Raji (cell line): ENCODE results near the gene ZMYM4.

Experiments used
- POLR2A ChIP-seq: IDR thresholded peaks from 2 replicates; pipeline ENCODE4 v1.6.1; 2011; ENCODE audit warnings: low read depth, low read length, control low read depth; ENCODE audit not compliant: insufficient read depth

The ZMYM4 gene

GRCh38 chr1:35407743-35408142, 139.2 kb downstream of the ZMYM4 start:
- no peak for TF ChIP-seq POLR2A

DNA sequence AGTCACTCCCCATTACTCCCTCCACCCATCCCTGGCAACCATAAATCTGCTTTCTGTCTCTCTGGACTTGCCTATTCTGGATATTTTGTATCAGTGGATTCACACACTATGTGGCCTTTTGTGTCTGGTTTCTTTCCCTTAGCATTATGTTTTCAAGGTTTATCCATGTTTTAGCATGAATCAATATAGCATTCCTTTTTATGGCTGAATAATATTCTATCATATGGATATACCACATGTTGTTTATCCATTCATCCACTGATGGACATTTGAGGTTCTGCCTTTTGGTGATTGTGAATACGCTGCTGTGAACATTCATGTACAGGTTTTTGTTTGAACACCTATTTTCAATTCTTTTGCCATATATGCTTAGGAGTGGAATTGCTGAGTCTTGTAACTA, 140.4 kb downstream of the ZMYM4 start:
- no peak for TF ChIP-seq POLR2A

DNA sequence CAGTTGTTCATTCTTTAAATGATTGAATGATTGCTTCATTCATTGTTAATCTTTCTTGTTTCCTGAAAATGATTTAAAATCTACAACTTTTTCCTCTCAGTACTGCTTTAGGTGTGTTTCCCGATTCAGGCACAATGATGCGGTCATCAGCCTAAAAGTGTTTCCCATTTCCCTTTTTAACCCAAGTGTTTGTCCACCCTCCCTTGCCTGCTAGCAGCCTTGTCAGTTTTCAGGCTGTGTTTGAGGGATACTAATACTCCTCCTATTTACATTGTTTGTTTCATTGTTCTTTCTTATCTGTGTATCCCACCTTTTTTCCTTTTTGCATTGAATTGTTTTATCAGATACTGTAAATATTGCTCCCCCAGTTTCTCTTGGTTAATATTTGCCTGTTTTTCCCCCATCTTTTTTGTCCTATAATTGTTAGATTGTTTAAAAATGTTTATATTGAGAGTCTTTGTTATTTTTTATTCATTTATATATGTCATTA, 157.6 kb downstream of the ZMYM4 start:
- no peak for TF ChIP-seq POLR2A

- no peak for TF ChIP-seq POLR2A
These were observed 159.9 kb downstream of the ZMYM4 start for GRCh38 chr1:35428360-35428759.

GRCh38 chr1:35430762-35431161, 162.3 kb downstream of the ZMYM4 start:
- no peak for TF ChIP-seq POLR2A

DNA sequence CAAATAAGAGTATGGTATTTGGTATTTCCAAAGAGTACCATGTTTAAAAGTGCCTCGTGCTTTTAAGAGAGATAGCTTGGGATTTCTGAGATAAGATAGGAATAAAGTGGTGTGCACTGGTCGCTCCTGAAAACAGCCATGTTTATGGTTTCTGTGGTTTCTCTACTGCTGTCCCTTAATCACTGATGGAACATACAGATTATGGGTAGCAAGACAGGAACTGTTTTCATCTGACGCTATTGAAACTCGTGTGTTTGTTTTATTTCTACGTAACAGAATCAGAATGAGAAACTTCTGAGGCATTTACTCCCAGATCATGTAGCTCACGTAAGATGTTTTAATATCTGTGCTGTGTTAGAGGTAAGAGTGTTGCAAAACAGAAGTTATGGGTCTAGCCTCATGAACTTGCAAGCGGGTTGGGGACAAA, 162.7 kb downstream of the ZMYM4 start:
- no peak for TF ChIP-seq POLR2A

DNA sequence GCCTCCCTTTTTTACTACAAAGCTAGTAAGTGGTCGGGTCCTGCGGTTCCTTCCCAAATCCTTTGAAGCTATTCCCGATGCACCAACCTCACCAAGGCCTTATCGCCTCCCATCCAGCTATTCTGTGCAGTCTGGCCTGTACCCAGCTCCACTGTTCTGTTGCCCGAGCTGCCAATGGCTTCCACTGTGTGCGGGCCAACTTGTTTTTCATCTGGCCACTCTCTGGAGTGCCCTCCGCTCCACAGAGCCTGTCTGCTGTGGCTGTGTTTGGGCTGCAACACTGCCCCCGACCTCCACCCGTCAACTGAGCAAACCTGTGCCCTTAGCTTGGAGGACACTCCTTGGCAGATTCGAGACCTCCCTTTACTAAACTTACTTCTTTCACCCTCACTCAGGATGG, 163.7 kb downstream of the ZMYM4 start:
- TF ChIP-seq POLR2A, result no peak

- no peak for TF ChIP-seq POLR2A
These were observed 165.2 kb downstream of the ZMYM4 start for GRCh38 chr1:35433714-35434113.

DNA sequence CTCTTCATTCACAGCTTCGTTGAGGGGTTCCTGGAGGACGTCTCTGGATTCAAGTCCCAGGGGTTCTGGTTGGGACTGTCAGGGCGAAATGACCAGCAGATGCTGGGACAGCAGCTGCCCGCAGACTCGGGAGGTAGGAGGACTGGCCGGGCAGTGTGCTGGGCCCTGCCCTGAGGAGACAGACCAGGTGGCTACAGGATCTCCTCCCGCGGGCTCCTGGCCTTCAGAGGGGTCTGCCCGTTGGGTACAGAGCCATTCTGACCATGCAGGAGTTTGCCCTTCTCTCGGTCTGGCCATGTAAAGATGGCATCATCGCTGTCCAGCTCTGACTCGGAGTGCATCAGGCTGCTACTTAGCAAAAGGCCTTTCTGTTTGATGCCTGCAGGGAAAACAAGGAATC, 166.2 kb downstream of the ZMYM4 start:
- TF ChIP-seq POLR2A, result no peak

GRCh38 chr1:35436078-35436477, 167.6 kb downstream of the ZMYM4 start:
- TF ChIP-seq POLR2A, result no peak

DNA sequence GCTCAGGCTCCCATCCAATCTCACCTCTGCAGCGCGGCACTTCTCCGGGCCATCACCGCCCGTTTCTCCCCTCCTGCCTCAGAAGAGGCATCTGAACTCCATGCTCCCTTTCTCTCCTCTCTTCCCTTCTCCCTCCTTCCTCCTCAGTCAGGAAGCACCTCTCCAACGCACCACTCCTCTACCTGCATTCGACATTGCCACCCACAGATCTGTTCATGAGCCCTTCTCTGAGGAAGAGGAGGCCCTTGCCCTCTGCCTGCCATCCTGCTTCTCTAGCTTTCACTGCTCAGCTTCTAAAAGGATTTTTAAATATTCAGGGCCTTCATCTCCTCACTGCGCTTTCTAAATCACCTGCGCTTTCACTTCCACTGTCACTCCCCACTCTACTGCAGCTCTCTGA, 168.7 kb downstream of the ZMYM4 start:
- no peak for TF ChIP-seq POLR2A

DNA sequence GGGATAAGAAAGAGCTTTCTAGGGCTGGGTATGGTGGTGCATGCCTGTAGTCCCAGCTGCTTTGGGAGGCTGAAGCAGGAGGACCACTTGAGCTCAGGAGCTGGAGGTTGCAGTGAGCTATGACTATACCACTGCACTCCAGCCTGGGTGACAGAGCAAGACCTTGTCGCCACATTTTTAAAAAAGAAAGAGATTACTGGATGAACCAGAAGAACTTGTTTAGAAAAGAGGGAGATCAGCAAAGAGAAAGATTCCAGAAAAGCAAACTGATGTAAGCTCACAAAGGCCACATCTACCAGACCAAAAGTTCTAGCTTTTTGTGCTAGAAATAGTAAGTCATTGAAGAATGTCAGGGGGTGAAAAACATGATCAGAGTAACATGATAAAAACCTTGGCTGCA, 171.1 kb downstream of the ZMYM4 start:
- TF ChIP-seq POLR2A, result no peak

GRCh38 chr1:35441926-35442579, 173.5 kb downstream of the ZMYM4 start:
- no peak for TF ChIP-seq POLR2A

DNA sequence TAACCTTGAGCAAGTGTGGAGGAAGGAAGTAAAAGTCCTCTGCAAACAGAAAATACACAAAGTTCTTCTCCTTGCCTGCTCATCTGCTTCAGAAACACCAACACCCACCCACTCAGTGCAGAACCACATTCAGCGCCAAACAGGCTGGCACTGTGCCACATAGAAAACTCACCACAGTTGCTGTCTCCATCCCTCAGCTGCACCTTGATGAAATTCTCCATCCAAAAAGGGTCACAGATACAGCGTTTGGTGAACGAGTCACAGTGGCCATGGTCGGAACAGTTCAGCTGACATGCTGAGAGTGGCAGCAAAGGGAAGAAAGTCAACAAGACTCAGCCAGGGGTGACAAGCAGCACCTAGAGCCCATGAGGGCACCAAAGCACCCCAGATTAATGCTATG, 174.2 kb downstream of the ZMYM4 start:
- no peak for TF ChIP-seq POLR2A

GRCh38 chr1:35443768-35444518, 175.4 kb downstream of the ZMYM4 start:
- TF ChIP-seq POLR2A, result no peak

DNA sequence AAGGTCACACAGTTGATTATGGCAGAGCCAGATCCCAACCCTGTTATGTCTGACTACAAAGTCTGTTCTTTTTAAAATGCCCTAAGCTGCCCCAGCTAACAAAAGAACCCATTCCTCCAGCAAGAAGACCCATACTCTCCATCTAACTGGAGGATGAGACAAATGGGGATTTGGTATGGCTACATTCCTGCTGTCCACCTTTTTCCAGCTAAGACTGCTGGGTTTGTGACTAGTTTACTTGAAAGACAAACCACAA, 175.9 kb downstream of the ZMYM4 start:
- no peak for TF ChIP-seq POLR2A

DNA sequence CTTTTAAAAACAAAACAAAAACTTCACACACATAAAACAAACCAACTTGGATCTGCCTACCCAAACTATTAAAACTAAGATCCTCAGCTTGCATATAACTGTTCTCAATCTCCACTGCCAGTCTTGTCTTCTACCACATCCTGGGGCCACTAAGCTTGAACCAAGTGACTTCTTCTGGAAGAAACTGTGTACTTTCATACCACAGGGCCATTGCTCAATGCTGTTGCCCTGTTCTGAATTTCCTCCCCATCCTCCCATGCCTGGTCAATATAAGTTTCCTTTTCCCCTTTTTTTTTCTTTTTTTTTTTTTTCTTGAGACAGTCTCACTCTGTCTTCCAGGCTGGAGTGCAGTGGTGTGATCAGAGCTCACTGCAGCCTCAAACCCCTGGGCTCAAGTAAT, 178.8 kb downstream of the ZMYM4 start:
- no peak for TF ChIP-seq POLR2A

GRCh38 chr1:35448344-35448801, 179.9 kb downstream of the ZMYM4 start:
- no peak for TF ChIP-seq POLR2A
